Natural killer cell (primary cell): Measurements from ENCODE around the gene RGS10. TPM values are rescaled to one million over a fixed set of nuclear protein-coding genes. Genes with fewer than 3 reads are reported as not detected.

Experiments
- ATAC-seq, 3 donors: fragments of 150-1000 bp in 2 of 3; fragments of 200-7000 bp in 1 of 3; cut with Tn5 transposase; 1 replicate in 1 of 3; 2 replicates in 2 of 3; pipeline ENCODE4 v1.10.0; 2021; ENCODE audit warnings: mild to moderate bottlenecking in 2 of 3, moderate library complexity in 2 of 3
- DNase-seq, 2 donors: peaks; one replicate each; pipeline versions ENCODE4 v3.0.0 to v3.0.0-alpha.2; 2013 to 2021; ENCODE audit warnings: mixed read lengths in 1 of 2
- H3K27ac ChIP-seq: one replicate; pipeline ENCODE4 v1.5.1; 2013; ENCODE audit warnings: mild to moderate bottlenecking, low read length
- H3K27me3 ChIP-seq: one replicate; pipeline ENCODE4 v1.6.1; 2013; ENCODE audit warnings: low read length; ENCODE audit not compliant: control insufficient read depth, insufficient read depth
- H3K36me3 ChIP-seq: one replicate; pipeline ENCODE4 v1.6.1; 2013; ENCODE audit warnings: low read length; ENCODE audit not compliant: control insufficient read depth, insufficient read depth
- H3K4me1 ChIP-seq: one replicate; pipeline ENCODE4 v1.6.1; 2013; ENCODE audit warnings: low read length; ENCODE audit not compliant: control insufficient read depth, insufficient read depth
- H3K4me3 ChIP-seq: one replicate; pipeline ENCODE4 v1.5.1; 2013; ENCODE audit warnings: low read length
- H3K9me3 ChIP-seq: one replicate; pipeline ENCODE4 v1.6.1; 2013; ENCODE audit warnings: low read length; ENCODE audit not compliant: control insufficient read depth, insufficient read depth
- H3K27ac Mint-ChIP-seq, 2 donors: one replicate each; pipeline ENCODE4 v1.8.0; 2022; ENCODE audit warnings: mild to moderate bottlenecking in 2 of 2, mixed read lengths in 2 of 2, moderate library complexity in 1 of 2
- H3K27me3 Mint-ChIP-seq, 2 donors: one replicate each; pipeline ENCODE4 v1.8.0; 2022; ENCODE audit warnings: low read depth in 2 of 2, mixed read lengths in 2 of 2
- H3K36me3 Mint-ChIP-seq: one replicate; pipeline ENCODE4 v1.8.0; 2022; ENCODE audit warnings: mixed read lengths
- H3K4me1 Mint-ChIP-seq, 2 donors: one replicate each; pipeline ENCODE4 v1.8.0; 2022; ENCODE audit warnings: mixed read lengths in 2 of 2
- H3K4me3 Mint-ChIP-seq: one replicate; pipeline ENCODE4 v1.8.0; 2022; ENCODE audit warnings: mild to moderate bottlenecking, moderate library complexity, mixed read lengths
- H3K9me3 Mint-ChIP-seq, 2 donors: one replicate each; pipeline ENCODE4 v1.8.0; 2022; ENCODE audit warnings: mixed read lengths in 2 of 2
- WGBS: methylation state at CpG from one replicate; pipeline ENCODE4 v1.1.7; 2013; ENCODE audit warnings: missing lambda C conversion rate; ENCODE audit not compliant: insufficient coverage; 5-methylcytosine and 5-hydroxymethylcytosine counted together
- intact Hi-C: fragments of 100-400 bp; cut with micrococcal nuclease; formaldehyde crosslinking; loops from one replicate; pipeline ENCODE4 v1.14.2; 2022
- total RNA-seq, 4 donors: library from RNA; stranded (reverse); fragments of 120-200 nt in 1 of 4; gene quantifications; one replicate each; pipeline versions ENCODE4 v1.2.3 to v1.2.4, GENCODE V29; 2013 to 2022
- TF ChIP-seq, protein P1 (sequence below): fragments of 200-600 bp; IDR thresholded peaks from one replicate; pipeline ENCODE4 v1.8.0; 2022; ENCODE audit warnings: antibody characterized with exemption

The RGS10 gene
- total RNA-seq, 3 donors from 2014 or later (not counting 1 experiment from before 2014, with no cell fraction given) = 13.5 to 25.7 (median 21.4) TPM

DNA sequence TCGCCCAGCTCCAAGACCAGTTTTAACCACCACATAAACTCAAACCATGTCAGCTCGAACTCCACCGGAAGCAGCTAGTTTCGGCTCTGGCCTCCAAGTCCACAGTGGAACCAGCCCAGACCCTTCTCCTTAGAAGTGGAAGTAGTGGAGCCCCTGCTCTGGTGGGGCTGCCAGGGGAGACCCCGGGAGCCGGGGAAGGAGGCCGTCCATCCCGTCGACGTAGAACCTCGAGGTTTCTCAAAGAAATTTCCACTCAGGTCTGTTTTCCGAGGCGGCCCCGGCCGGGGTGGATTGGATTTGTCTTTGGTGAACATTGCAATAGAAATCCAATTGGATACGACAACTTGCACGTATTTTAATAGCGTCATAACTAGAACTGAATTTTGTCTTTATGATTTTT is 87.5 kb downstream of the RGS10 start:
- Histone ChIP-seq H3K36me3 (peaks cover 3% of the 10 kb centered on the region), H3K27me3 (no peaks in the 10 kb centered on the region), H3K27ac (no peak overlapping the region), H3K4me1 (no peaks in the 10 kb centered on the region), H3K4me3 (no peak overlapping the region), H3K9me3 (no peaks in the 10 kb centered on the region)
- DNase-seq = no peak
- no peaks in the 10 kb centered on the region for H3K27me3 Mint-ChIP-seq
- WGBS = 95% methylated on average over 18 of the region's 18 CpGs
- TF ChIP-seq, protein P1, sequence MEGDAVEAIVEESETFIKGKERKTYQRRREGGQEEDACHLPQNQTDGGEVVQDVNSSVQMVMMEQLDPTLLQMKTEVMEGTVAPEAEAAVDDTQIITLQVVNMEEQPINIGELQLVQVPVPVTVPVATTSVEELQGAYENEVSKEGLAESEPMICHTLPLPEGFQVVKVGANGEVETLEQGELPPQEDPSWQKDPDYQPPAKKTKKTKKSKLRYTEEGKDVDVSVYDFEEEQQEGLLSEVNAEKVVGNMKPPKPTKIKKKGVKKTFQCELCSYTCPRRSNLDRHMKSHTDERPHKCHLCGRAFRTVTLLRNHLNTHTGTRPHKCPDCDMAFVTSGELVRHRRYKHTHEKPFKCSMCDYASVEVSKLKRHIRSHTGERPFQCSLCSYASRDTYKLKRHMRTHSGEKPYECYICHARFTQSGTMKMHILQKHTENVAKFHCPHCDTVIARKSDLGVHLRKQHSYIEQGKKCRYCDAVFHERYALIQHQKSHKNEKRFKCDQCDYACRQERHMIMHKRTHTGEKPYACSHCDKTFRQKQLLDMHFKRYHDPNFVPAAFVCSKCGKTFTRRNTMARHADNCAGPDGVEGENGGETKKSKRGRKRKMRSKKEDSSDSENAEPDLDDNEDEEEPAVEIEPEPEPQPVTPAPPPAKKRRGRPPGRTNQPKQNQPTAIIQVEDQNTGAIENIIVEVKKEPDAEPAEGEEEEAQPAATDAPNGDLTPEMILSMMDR = no peak
- H3K36me3 Mint-ChIP-seq = no peaks in the 10 kb centered on the region
- H3K27ac Mint-ChIP-seq = no peak overlapping the region
- H3K4me3 Mint-ChIP-seq = no peak overlapping the region
- H3K4me1 Mint-ChIP-seq = no peaks in the 10 kb centered on the region
- intact Hi-C loops = no loop called here
- no peak for ATAC-seq
- H3K9me3 Mint-ChIP-seq = no peaks in the 10 kb centered on the region

DNA sequence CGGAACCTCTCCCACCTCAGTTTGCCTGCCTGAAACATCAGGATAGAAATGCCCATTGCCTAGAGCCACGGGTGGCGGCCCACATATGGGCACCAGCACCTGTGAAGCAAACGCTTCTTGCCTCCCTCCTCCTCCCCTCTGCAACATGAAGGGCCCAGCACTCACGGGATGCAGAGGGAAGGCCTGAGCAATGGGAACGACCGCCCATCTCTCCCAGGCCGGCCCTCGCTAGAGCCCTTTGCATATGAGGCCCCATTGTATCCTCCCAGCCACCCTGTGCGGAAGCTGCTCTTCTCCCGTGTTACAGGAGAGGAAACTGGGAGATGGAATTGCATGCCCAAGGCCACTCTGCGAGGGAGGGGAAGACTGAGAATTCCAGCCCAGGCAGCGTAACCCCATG is 88.2 kb downstream of the RGS10 start:
- intact Hi-C loops = no loop called here
- Mint-ChIP-seq H3K4me3 (no peak overlapping the region), H3K4me1 (no peaks in the 10 kb centered on the region), H3K27me3 (no peaks in the 10 kb centered on the region), H3K9me3 (no peaks in the 10 kb centered on the region), H3K36me3 (no peaks in the 10 kb centered on the region), H3K27ac (peak overlapping the region in 1 of 2 donors; percentile 59)
- H3K27ac ChIP-seq = no peak overlapping the region
- no peaks in the 10 kb centered on the region for H3K27me3 ChIP-seq
- TF ChIP-seq, protein P1 = no peak
- ATAC-seq (no peak), DNase-seq (no peak)
- H3K4me1 ChIP-seq = no peaks in the 10 kb centered on the region
- peaks cover 3% of the 10 kb centered on the region for H3K36me3 ChIP-seq
- H3K9me3 ChIP-seq = no peaks in the 10 kb centered on the region
- 95% methylated on average over 13 of the region's 13 CpGs for WGBS
- H3K4me3 ChIP-seq = no peak overlapping the region

DNA sequence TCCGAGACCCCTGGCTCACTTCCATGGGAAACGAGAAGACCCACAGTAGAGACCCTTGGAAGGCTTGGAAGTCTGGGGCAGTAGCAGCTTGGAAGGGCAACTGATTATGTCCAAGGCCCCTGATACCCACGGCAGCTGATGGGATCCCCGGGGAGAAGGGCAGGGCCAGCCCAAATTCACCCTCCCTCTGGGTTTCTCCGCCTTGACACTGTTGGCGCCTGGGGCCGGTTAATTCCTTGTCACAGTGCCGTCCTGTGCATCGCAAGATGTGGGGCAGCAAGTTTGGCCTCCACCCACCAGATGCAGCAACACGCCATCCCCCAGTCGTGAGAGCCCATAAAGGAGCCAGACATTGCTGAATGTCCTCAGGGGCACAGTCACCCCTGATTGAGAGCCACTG is 89.2 kb downstream of the RGS10 start:
- H3K9me3 Mint-ChIP-seq = no peaks in the 10 kb centered on the region
- no peaks in the 10 kb centered on the region for H3K36me3 Mint-ChIP-seq
- H3K27me3 ChIP-seq = no peaks in the 10 kb centered on the region
- H3K27ac ChIP-seq = no peak overlapping the region
- WGBS = 96% methylated on average over 11 of the region's 11 CpGs
- no peak overlapping the region for H3K4me3 Mint-ChIP-seq
- no peaks in the 10 kb centered on the region for H3K4me1 ChIP-seq
- peaks cover 5% of the 10 kb centered on the region for H3K36me3 ChIP-seq
- H3K4me1 Mint-ChIP-seq = no peaks in the 10 kb centered on the region
- no peak overlapping the region for H3K4me3 ChIP-seq
- no peak for ATAC-seq
- H3K27ac Mint-ChIP-seq = no peak overlapping the region
- intact Hi-C loops = no loop called here
- no peaks in the 10 kb centered on the region for H3K27me3 Mint-ChIP-seq
- H3K9me3 ChIP-seq = no peaks in the 10 kb centered on the region
- no peak for DNase-seq
- TF ChIP-seq, protein P1 = no peak

DNA sequence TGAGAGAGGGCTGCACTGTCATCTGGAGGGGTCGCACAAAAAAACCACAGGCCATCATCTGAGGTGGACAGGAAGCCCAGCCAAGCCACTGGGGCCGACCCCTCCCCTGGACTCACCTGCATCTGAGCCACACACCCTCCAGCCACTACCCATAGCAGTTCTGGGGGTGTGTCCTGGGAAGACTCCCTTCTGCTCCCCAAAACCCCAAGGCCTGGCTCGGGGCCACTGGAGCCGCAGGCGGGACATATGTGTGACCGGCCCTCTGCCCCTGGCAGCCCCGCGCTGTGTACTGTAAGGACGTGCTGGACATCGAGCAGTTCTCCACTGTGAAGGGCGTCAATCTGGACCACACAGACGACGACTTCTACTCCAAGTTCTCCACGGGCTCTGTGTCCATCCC is 90.1 kb downstream of the RGS10 start:
- Histone ChIP-seq H3K27me3 (no peaks in the 10 kb centered on the region), H3K27ac (no peak overlapping the region), H3K4me3 (no peak overlapping the region), H3K9me3 (no peaks in the 10 kb centered on the region), H3K4me1 (no peaks in the 10 kb centered on the region), H3K36me3 (peaks cover 8% of the 10 kb centered on the region)
- intact Hi-C loops = no loop called here
- Mint-ChIP-seq H3K36me3 (no peaks in the 10 kb centered on the region), H3K27me3 (no peaks in the 10 kb centered on the region), H3K27ac (no peak overlapping the region), H3K4me1 (no peaks in the 10 kb centered on the region), H3K9me3 (no peaks in the 10 kb centered on the region), H3K4me3 (no peak overlapping the region)
- TF ChIP-seq, protein P1 = no peak
- ATAC-seq (no peak), DNase-seq (no peak)
- 92% methylated on average over 14 of the region's 14 CpGs for WGBS
